Gastroesophageal sphincter (tissue), 3 donors: Measurements from ENCODE around the gene COG3.

Experiments
- EP300 ChIP-seq: sonication (generic); formaldehyde crosslinking; IDR thresholded peaks from one replicate; pipeline ENCODE4 v1.6.1; 2017; ENCODE audit warnings: antibody characterized with exemption, mild to moderate bottlenecking
- POLR2A ChIP-seq, 2 donors: fragments of 450-650 bp; IDR thresholded peaks; one replicate each; pipeline ENCODE4 v1.6.1; 2017; ENCODE audit warnings: antibody characterized with exemption in 2 of 2, mild to moderate bottlenecking in 2 of 2, moderate library complexity in 1 of 2
- POLR2AphosphoS5 ChIP-seq: sonication (generic); formaldehyde crosslinking; IDR thresholded peaks from one replicate; pipeline ENCODE4 v1.6.1; 2017; ENCODE audit warnings: antibody characterized with exemption
- TF ChIP-seq, protein P1 (sequence below), 4 experiments: fragments of 200-600 bp in 2 of 4; fragments of 450-650 bp in 2 of 4; sonication (generic) in 1 of 4; IDR thresholded peaks; one replicate each; pipeline ENCODE4 v1.5.1; 2017 to 2019; ENCODE audit warnings: antibody characterized with exemption in 4 of 4, mild to moderate bottlenecking in 2 of 4, moderate library complexity in 2 of 4

DNA sequence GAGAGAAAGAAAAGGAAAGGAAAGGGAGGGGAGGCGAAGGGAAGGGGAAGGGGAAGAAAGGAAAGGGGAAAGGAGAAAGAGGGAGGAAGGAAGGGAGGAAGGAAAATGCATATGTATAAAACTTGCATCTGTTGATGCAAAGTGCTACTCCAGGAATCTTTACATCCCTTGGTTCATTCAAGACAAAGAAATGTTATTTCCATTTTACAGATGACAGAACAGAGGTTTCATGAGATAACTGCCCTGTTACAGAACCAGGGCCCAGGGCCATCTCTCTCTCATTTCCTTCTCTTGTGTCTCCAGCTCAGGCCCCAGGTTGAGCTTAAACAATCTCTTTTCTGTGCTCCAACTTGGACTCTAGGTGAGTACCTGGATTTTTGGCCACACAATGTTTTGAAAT, 44.8 kb upstream of the COG3 start:
- TF ChIP-seq, protein P1, sequence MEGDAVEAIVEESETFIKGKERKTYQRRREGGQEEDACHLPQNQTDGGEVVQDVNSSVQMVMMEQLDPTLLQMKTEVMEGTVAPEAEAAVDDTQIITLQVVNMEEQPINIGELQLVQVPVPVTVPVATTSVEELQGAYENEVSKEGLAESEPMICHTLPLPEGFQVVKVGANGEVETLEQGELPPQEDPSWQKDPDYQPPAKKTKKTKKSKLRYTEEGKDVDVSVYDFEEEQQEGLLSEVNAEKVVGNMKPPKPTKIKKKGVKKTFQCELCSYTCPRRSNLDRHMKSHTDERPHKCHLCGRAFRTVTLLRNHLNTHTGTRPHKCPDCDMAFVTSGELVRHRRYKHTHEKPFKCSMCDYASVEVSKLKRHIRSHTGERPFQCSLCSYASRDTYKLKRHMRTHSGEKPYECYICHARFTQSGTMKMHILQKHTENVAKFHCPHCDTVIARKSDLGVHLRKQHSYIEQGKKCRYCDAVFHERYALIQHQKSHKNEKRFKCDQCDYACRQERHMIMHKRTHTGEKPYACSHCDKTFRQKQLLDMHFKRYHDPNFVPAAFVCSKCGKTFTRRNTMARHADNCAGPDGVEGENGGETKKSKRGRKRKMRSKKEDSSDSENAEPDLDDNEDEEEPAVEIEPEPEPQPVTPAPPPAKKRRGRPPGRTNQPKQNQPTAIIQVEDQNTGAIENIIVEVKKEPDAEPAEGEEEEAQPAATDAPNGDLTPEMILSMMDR (IDR thresholded peaks at IDR 0.05) = no peak
- no peak for TF ChIP-seq EP300
- TF ChIP-seq POLR2A (IDR thresholded peaks at IDR 0.05) = no peak
- no peak for TF ChIP-seq POLR2AphosphoS5
